Common myeloid progenitor, CD34-positive (primary cell): ENCODE measurements around the gene ALCAM.
A peak's percentile ranks its signal among the peaks of the same experiment; 100 is the strongest.

ENCODE experiments used
- CTCF ChIA-PET: fragments of 350-600 bp; sonication (Branson Sonifier 250); formaldehyde crosslinking; loops from one replicate; lab custom pipeline; 2021; ENCODE audit warnings: antibody characterized with exemption; lab: Charles Lee
- POLR2A ChIA-PET: fragments of 350-600 bp; sonication (Branson Sonifier 250); formaldehyde crosslinking; loops from one replicate; lab custom pipeline; 2021; ENCODE audit warnings: antibody characterized with exemption; lab: Charles Lee
- DNase-seq, 3 donors: peaks; one replicate each; pipeline versions ENCODE4 v3.0.0 to v3.0.0-alpha.2; 2013
- H3K27ac ChIP-seq, 2 experiments: 1 replicate in 1 of 2; 2 replicates in 1 of 2; pipeline ENCODE4 v1.7.0; 2013; ENCODE audit warnings: inconsistent platforms in 2 of 2, low read length in 2 of 2, mild to moderate bottlenecking in 2 of 2, low read depth in 1 of 2, moderate library complexity in 1 of 2; ENCODE audit not compliant: severe bottlenecking in 2 of 2, insufficient read depth in 1 of 2, poor library complexity in 1 of 2
- H3K27me3 ChIP-seq, 5 experiments: replicated peaks in 2 of 5; 1 replicate in 3 of 5; 2 replicates in 2 of 5; pipeline versions ENCODE4 v1.6.1 to v1.7.0; 2013; ENCODE audit warnings: low read length in 4 of 5, mild to moderate bottlenecking in 2 of 5, moderate library complexity in 2 of 5, inconsistent platforms in 1 of 5; ENCODE audit not compliant: insufficient read depth in 5 of 5, control insufficient read depth in 4 of 5
- H3K36me3 ChIP-seq, 4 experiments: 1 replicate in 2 of 4; 2 replicates in 2 of 4; pipeline versions ENCODE4 v1.6.1 to v1.7.0; 2013; ENCODE audit warnings: low read length in 3 of 4, control low read depth in 1 of 4, mild to moderate bottlenecking in 1 of 4; ENCODE audit not compliant: control insufficient read depth in 4 of 4, insufficient read depth in 4 of 4
- H3K4me1 ChIP-seq, 4 experiments: 1 replicate in 3 of 4; 2 replicates in 1 of 4; pipeline versions ENCODE4 v1.6.1 to v1.7.1; 2013; ENCODE audit warnings: low read length in 3 of 4, mild to moderate bottlenecking in 3 of 4, control low read depth in 1 of 4, inconsistent platforms in 1 of 4, moderate library complexity in 1 of 4; ENCODE audit not compliant: control insufficient read depth in 4 of 4, insufficient read depth in 4 of 4; ENCODE audit errors: control extremely low read depth in 1 of 4
- H3K4me3 ChIP-seq, 7 experiments: 1 replicate in 4 of 7; 2 replicates in 3 of 7; pipeline versions ENCODE4 v1.5.1 to v1.7.0; 2013; ENCODE audit warnings: mild to moderate bottlenecking in 7 of 7, low read length in 6 of 7, moderate library complexity in 6 of 7, inconsistent platforms in 2 of 7, low read depth in 2 of 7, control low read depth in 1 of 7; ENCODE audit not compliant: insufficient read depth in 4 of 7, control insufficient read depth in 1 of 7; ENCODE audit errors: extremely low read depth in 1 of 7
- H3K9me3 ChIP-seq, 5 experiments: 1 replicate in 4 of 5; 2 replicates in 1 of 5; pipeline versions ENCODE4 v1.6.1 to v1.7.1; 2013; ENCODE audit warnings: low read length in 4 of 5, mild to moderate bottlenecking in 2 of 5, inconsistent platforms in 1 of 5, low read depth in 1 of 5, moderate library complexity in 1 of 5; ENCODE audit not compliant: control insufficient read depth in 4 of 5, insufficient read depth in 2 of 5; ENCODE audit errors: control extremely low read depth in 1 of 5
- whole genome bisulfite sequencing: methylation state at CpG from one replicate; pipeline ENCODE4 v1.1.5; 2013; ENCODE audit not compliant: insufficient coverage; 5-methylcytosine and 5-hydroxymethylcytosine counted together

The ALCAM gene

DNA sequence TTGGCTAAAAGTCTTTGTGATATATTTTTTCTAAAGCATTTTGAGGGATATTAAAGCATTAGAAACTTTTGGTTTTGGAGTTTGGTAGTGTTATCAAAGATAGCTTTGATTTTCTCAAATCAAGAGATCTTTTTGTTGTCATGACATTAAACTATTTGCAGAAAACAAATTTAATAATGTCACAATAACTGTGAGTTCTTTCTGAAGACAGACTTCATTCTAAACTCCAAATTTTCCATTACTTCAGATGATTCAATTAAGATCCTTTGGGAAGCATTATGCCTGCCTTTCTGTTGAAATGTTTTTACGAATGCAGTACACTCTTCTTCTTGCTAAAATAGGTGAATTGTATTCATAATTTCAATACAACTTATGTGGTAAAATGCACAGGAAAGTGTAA lies 145.4 kb downstream of the ALCAM start:
- no CpG with 5 or more reads among the region's 1 CpG for WGBS
- H3K4me1 ChIP-seq, result no peaks in the 10 kb centered on the region
- no peaks in the 10 kb centered on the region for H3K36me3 ChIP-seq
- H3K27ac ChIP-seq, result no peak overlapping the region
- no peaks in the 10 kb centered on the region for H3K27me3 ChIP-seq
- peaks cover 0 to 3% (median 0%) of the 10 kb centered on the region in 5 experiments for H3K9me3 ChIP-seq
- ChIA-PET CTCF (no interaction called here), POLR2A (no interaction called here)
- no peak overlapping the region for H3K4me3 ChIP-seq
- DNase-seq, result no peak

DNA sequence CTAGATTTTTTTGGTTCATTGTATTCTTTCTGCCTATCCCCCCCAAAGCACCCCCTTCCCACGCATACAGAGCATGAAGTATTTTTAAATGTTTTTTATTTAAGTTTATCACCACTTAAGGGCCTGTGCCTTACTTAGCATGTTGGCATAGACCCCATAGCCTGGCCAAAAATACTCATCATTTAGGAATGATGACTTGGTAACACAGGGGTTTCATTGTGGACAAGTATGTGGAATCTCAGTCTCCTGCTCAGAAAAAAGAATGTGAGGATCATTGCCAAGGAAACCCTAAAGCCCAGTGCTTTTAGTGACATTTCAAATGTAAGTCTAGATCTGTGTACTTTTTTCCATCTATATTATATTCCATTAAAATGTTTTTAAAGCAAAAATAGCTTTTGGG lies 146.3 kb downstream of the ALCAM start:
- POLR2A ChIA-PET, result no interaction called here
- CTCF ChIA-PET, result no interaction called here
- H3K9me3 ChIP-seq, result peaks cover 0 to 2% (median 0%) of the 10 kb centered on the region in 5 experiments
- H3K4me3 ChIP-seq, result no peak overlapping the region
- no peaks in the 10 kb centered on the region for H3K4me1 ChIP-seq
- no peaks in the 10 kb centered on the region for H3K36me3 ChIP-seq
- DNase-seq, result no peak
- no peak overlapping the region for H3K27ac ChIP-seq
- WGBS, result no CpG with 5 or more reads among the region's 1 CpG
- H3K27me3 ChIP-seq, result no peaks in the 10 kb centered on the region

DNA sequence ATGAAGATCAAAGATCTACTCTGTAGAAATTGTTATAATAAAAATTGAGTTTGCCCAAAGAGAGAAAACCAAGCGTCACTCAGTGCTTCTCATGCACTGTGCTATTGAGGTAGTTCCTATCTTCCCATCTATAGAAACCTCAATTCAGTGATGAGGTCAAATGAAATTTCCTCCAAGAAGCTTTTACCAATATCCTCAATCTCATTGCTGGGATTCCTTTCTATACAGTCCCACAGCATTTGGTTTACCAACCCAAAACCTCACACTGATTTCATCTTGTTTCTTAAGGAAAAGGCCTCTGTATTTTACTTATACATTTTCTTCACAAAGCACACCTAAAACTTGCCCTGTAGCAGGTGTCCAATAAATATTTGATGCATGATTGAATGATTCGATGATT lies 147.2 kb downstream of the ALCAM start:
- ChIA-PET CTCF (no interaction called here), POLR2A (no interaction called here)
- H3K27me3 ChIP-seq, result no peaks in the 10 kb centered on the region
- peaks cover 0 to 1% (median 0%) of the 10 kb centered on the region in 4 experiments for H3K4me1 ChIP-seq
- H3K27ac ChIP-seq, result no peak overlapping the region
- no peak overlapping the region for H3K4me3 ChIP-seq
- 88% methylated on average over 1 of the region's 2 CpGs for WGBS
- no peaks in the 10 kb centered on the region for H3K9me3 ChIP-seq
- no peak for DNase-seq
- no peaks in the 10 kb centered on the region for H3K36me3 ChIP-seq

GRCh38 chr3:105515372-105515771 lies 148.7 kb downstream of the ALCAM start:
- Histone ChIP-seq H3K27me3 (no peaks in the 10 kb centered on the region), H3K36me3 (no peaks in the 10 kb centered on the region), H3K27ac (no peak overlapping the region), H3K9me3 (no peaks in the 10 kb centered on the region), H3K4me3 (no peak overlapping the region), H3K4me1 (peaks cover 0 to 1% (median 0%) of the 10 kb centered on the region in 4 experiments)
- no peak for DNase-seq
- 100% methylated on average over 1 of the region's 2 CpGs for WGBS
- ChIA-PET POLR2A (no interaction called here), CTCF (no interaction called here)

DNA sequence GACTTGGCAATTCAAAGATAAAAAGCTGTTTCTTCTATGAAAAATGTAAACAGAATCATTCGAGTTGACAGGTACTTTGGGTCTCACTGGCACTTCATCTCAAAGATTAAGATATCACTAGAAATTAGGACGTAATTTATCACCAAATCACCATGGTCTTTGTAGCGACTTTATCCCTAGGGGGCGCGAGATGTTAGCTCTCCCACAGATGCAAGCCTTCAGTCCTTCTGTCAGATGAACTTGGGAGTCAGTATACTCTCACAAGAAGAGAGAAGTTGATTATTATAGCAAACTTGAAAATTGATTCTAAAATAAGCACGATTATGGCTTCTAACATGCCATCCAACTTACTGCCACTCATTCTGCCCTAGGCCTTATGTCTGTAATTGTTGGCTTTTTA lies 150.3 kb downstream of the ALCAM start:
- no peak overlapping the region for H3K27ac ChIP-seq
- POLR2A ChIA-PET, result no interaction called here
- peaks cover 0 to 1% (median 0%) of the 10 kb centered on the region in 4 experiments for H3K4me1 ChIP-seq
- CTCF ChIA-PET, result interaction anchor here (0.6 to 3.1 kb wide), 10 partner anchors 9 to 1415 kb away, joined by 3 to 16 read pairs (median 4); no protein-coding TSS in a partner anchor
- WGBS, result 97% methylated on average over 5 of the region's 6 CpGs
- H3K4me3 ChIP-seq, result no peak overlapping the region
- H3K36me3 ChIP-seq, result no peaks in the 10 kb centered on the region
- no peaks in the 10 kb centered on the region for H3K9me3 ChIP-seq
- H3K27me3 ChIP-seq, result no peaks in the 10 kb centered on the region
- DNase-seq, result no peak

DNA sequence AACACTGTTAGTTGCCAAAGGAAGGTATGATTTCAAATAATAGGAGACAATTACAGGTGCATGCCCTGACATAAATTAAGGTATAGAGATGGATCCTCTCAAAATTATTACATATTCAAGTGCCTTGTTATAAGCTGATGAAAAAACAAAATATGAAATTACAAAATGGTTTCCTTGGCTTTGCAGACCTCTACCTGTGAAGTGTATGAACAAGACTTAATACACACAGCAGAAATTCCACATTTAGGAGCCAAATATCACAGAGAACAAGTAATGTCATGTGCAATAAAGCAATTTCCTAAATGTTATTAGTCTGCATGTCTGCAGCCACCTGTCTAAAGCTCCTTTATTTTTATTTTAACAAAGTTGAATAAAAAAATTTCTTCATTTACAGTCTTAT lies 151.5 kb downstream of the ALCAM start:
- CTCF ChIA-PET, result interaction anchor here (0.8 to 3.1 kb wide), 15 partner anchors 8 to 1416 kb away, joined by 3 to 16 read pairs (median 4); no protein-coding TSS in a partner anchor
- POLR2A ChIA-PET, result no interaction called here
- no peaks in the 10 kb centered on the region for H3K27me3 ChIP-seq

DNA sequence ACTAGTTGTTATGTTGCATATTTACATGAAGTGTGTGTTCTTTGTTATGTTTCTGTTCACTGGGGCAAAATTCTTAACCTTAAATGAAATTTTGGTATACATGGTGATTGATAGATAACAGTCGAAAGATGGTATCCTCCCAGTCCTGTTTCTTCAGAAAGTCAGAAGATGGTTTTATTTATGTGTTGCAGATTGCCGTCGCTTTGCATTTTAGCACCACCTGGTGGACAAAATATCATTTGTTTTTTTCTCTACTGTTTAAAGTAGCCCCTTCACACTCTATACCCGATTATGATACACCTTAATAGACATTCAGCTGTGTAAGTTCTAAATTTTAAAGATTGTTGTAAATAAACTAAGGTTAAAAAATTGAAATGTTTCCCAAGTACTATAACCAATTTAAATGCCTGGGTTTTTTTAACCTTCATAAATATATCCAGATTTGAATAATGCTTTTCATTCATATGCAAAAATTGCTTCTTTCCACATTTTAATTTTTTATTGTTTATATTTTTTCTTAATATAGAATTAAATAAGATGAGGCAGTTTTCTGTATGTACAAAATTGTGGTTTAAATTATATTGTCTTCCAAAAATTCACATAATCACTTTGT lies 152.2 kb downstream of the ALCAM start:
- H3K27me3 ChIP-seq, result no peaks in the 10 kb centered on the region
- DNase-seq, result peak; percentile 67 to 85 (median 77)
- H3K4me3 ChIP-seq, result no peak overlapping the region
- H3K9me3 ChIP-seq, result no peaks in the 10 kb centered on the region
- H3K36me3 ChIP-seq, result no peaks in the 10 kb centered on the region
- POLR2A ChIA-PET, result no interaction called here
- peaks cover 0 to 1% (median 0%) of the 10 kb centered on the region in 4 experiments for H3K4me1 ChIP-seq
- CTCF ChIA-PET, result interaction anchor here (1.0 to 3.1 kb wide), 8 partner anchors 9 to 954 kb away, joined by 3 to 16 read pairs (median 4); no protein-coding TSS in a partner anchor
- no CpG with 5 or more reads among the region's 4 CpGs for WGBS
- H3K27ac ChIP-seq, result no peak overlapping the region

More for the DNA sequence above, 151.5 kb downstream of the ALCAM start:
- no peak overlapping the region for H3K27ac ChIP-seq
- peaks cover 0 to 1% (median 0%) of the 10 kb centered on the region in 4 experiments for H3K4me1 ChIP-seq
- H3K9me3 ChIP-seq, result no peaks in the 10 kb centered on the region
- DNase-seq, result peak in 2 of 3 donors; percentile 10 to 19
- no peak overlapping the region for H3K4me3 ChIP-seq
- no peaks in the 10 kb centered on the region for H3K36me3 ChIP-seq
